Dedifferentiated amniotic fluid mesenchymal stem cell (primary cell): ENCODE results near the gene MAN1A1.

Source experiments
- DNase-seq: peaks from one replicate; pipeline ENCODE4 v3.0.0-alpha.2; 2016; ENCODE audit errors: extremely low spot score

MAN1A1 gene

DNA sequence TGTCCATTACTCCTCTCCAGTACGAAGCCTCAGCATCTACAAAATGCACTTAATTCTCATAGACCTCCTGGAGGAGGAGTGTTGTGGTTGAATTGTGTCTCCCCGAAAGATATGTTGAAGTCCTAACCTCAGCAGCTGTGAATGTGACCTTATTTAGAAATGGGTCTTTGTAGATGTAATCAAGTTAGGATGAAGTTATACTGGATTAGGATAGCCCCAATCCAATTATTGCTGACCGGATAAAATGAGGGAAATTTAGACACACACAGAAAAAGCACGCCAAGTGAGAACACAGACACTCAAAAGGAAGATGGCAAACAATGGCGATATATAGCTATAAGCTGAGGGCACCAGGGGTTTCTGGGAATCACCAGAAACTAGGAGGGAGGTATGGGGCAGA lies 206.9 kb downstream of the MAN1A1 start:
- DNase-seq = no peak

DNA sequence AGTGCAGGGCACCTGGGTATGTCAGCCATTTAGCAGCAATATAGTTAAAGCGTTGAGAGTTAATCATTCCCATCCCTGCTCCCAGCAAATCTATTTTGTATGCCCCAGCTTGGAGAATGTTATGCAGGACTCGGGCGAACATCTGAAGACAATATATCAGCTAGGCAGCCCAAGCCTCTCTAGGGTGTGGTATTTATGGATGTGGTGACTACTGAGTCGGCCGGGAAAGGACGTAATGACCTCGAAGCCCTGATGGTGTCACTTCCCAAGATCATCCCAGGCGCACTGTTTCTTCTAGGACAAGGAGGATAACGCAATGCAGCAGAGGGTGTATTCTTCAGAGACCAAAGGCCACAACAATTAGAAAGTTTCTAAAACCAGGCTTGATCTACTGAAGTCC lies 207.5 kb downstream of the MAN1A1 start:
- DNase-seq = no peak

DNA sequence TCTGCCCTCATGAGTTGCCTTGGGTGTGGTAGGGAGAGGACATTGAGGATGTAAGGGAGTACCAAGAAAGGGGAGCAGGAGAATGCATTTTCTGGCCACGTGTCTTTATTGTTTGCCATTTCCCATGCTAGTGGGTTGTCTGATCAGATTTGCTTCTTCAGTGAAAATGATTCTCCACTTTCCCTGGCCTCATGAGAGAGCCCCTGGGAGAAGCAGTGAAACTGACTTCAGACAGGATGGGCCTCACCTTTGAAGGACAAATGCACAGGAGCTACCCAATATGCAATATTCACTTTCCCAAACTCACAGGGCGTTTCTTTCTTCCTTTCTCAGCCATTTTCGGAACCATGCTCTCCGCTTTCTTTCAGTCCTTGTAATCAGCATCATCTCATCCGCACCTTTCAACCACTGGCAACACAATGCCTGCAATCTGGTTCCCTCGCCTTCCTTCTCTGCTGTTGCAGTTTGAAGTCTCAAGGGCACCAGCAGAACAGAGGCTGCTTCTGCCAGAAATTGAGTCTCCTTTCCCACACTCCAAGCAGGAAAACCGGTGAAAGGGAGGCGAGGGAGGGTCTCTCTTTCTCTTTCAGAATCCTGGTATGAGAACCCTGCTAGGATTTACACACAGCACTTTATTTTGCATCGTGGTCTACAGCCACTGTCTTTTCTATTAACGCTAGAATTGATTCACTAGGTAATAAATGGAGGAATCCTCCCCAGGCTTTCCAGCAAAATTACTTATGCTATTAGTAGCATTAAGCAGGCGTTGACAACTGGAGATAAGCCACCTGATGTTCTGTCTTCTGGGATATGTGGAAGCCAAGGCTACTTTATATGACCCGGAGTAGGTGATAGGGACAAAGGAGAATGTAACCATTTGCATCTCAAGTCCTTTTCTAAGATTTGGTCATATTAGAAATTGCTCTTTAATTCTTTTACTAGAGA lies 209.1 kb downstream of the MAN1A1 start:
- DNase-seq = no peak

DNA sequence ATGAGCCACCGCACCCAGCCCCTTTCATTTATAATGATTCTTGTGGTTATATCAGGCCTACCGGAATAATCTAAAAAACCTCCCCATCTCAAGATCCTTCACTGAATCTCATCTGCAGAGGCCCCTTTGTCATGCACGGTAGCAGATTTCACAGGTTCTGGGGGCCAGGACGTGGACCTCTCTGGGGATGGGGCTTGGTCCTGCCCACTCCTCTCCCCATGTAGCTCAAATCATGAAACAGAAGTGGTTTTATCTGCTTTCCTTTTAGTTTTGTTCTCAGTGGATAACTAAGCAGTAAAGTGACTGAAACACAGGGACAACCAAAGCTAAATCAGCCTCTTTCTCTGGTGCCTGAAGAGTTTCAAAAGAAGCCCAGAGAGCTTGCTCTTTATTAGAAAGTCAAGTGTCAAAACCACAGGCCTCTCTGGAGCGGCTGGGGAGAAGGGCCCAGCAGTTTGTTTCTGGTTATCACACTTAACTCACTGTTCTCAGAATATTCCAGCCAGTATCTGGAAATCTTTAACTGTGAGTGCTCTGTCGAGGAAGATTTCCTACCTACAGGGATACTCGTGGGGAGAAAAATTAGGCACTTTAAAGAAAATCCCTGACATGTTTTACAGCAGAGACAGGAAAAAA lies 210.5 kb downstream of the MAN1A1 start:
- DNase-seq = no peak

DNA sequence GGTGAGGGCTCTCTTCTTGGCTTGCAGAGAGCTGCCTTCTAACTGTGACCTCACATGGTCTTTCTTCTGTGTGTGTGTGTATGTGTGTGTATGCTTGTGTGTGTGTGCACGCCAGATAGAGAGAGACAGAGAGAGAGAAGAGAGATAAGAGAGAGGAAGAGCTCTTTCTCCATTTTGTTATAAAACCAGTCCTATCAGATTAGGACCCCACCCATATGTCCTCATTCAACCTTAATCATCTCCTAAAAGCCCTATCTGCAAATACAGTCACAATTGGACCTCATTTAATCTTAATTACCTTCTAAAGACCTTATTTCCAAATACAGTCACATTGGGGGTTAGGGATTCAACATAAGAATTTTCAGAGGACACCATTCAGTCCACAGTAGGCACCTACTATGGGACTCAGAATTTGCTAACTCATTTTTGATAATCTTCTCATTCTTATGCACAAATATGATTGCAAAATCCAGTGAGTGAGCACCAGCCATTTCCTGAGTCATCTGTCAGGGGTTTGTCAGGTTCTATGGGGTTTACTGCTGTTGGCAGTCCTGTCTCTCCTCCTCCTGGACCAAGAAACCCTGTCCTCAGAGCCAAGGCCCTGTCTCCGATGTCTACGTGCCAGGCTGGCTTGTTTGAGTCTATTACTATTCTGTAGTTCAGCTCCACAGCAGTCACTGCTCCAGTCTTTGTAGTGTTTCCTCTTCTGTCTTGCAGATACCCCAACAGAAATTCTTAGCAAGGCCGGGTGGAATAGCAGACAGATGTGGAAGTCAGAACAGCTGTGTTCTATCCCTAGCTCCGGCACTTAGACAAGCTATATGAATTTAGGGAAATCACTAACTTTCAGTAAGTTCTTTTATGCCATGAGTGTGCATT lies 212.1 kb downstream of the MAN1A1 start:
- no peak for DNase-seq

DNA sequence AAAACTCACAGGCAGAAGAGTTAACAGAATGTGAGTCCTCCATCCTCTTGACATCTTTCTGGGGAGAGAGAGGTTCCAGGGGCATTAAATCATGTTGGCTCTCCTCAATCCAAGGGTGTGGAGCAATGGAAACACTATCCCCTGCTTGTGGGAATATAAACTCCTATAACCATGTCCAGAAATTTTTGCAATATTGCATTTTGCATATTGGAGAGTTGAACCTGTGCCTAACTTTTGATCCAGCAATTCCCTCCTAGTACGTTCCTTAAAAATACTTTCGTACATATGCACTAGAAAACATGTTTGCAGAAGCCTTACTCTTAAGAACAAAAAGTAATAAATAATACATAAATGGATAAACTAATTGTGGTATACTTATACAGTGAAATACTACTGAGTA lies 214.8 kb downstream of the MAN1A1 start:
- no peak for DNase-seq

DNA sequence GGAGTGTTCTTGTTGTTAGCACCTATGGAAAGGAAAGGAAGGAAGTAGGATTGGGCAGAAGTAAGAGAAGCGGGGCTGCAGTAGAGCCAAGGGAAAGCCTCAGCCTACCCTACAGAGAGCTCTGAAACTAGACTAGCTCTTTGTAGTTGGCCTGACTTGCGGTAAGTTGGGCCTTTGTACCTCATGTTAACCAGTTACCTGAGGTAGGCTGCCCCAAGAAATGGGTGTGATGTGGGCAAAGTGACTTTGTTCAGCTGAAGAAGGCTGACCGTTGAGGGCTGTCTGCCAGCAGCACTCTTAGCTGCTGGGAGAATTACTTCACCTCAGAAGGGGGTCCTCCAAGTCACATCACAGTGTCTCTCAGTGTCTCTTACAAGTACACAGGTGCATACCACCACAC lies 216.2 kb downstream of the MAN1A1 start:
- DNase-seq = no peak

DNA sequence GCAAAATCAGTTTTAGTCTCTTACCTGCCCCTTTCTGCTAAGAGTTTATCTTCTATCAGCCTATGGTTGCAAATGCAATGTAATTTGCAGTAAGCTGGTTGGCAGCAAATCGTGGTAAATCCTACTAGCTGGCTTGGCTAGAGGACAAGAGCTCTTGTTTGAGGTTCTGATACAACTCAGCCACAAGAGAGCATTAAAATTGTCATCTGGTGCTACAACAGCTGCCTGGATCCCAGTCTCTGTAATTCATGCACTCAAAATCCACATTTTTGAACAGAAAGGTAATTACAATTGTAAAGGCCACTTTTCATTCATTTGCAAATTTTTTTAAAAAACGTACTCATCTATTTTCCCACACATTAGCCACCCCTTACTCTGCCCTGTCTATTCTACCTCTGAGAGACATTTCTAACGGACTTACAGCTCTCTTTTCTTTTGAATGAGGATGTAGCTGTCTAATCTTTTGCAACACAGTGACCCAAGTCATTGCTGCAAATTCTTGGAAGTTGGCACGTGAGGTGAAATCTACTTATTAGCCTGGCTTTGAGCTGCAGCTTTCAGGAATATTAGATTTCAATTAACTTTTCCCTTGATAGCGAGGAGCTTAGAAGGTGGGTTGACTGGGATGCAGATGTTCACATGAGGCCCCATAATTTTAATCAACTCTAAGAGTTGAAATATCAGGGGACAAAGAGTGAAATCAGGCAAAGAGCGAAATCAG lies 217.1 kb downstream of the MAN1A1 start:
- no peak for DNase-seq

DNA sequence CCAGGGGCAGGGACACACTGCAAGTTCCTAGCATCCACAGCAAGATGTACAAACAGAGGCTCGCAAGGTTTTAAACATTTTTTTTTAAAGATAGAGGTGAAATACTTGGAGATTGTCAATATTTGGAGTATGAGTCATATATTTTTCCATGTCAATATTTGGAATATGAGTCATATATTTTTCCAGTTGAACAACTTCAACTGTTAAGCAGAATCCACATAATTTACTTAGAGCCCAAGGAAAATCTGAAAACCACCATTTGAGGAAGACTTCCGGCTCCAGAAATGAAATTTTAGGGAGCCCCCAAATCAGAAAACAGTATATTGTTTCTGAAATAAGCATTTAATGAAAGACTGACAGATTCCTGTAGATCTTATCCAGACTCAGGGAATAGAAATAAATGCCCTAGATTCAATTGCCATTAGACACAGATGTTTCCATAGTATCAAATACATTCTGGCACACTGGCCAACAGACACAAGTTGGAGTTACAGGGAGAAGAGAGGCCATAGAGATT lies 219.5 kb downstream of the MAN1A1 start:
- DNase-seq = peak; percentile 70

DNA sequence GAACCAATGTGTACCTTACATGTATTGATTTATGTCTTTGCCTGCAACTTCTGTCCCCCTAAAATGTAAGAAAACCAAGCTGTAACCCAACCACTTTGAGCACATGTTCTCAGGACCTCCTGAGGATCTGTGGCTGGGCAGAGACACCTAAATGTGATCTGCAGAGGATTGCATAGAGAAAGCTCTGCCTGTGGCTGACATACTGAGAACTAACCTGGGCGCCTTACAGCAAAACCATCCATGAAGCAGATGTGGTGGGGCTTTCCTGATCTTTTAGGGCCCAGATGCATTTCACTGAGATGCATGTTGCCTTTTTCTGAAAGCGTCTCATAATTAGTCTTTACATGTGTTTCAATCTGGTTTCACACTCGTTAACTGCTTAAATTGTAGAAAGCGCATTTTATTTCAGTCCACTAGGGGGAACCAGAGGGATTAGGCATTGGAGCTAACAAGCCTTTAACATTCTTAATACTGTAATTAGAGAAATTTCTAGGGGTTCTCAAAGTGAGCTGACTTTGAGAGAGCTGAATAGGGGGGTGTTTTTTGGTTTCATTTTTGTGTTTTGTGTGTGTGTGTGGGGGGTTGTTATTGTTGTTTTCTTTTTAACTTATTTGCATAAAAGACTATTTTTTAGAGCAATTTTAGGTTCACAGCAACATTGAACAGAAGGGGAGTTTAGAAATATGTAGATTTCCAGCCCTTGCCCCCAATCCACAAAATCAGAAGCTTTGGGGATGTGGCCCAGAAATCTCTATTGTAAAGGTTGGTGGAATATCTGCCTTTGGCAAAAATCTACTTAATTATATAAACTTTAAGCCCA lies 220.2 kb downstream of the MAN1A1 start:
- peak; percentile 84 for DNase-seq

DNA sequence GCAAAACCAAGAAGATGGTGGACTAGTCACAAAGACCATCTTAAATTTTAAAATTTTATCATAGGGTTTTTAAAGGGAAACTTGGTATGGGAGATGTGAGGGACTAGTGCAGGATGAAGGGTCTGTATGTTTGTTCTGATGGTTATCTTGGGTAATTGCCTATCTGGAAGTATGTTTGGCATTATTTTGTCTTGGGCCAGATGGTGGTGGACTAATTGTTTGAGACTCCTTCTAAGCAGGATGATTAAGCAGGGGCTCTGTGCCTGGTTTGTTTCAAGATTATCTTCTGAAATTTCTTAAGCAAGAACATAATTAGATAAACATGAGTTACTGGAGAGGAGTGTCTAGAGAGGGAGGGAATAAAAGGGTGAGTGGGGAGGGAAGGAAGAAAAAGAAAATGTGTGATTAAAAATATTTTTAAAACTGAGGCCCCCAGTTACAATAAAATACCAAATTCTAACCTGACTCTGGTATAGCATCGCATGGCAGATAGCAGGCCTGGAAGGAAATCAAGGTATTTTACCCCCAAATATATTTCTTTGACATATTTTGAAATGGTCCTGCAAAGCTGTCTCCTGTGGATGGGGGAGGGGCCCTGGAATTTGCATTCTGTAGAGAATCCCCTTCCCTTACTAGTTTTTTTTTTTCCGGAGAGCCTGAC lies 221.2 kb downstream of the MAN1A1 start:
- DNase-seq = no peak

DNA sequence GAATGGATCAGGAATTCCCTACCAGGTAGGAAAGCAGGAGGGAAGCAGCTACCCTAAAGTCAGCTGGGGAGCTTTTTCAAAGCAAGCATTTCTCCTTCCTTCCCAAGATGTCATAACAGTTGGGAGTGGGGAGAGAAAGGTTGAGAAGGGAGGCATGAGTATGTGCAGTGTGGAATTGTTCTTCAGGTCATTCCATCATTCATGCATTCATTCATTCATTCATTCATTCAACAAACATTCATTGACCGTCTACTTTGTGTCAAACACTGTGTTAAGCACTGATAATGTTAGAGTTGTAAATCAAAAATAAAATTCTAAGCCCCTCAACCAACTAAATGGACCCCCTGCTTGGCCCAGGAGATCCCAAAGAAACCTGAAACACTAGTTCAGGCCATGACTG lies 221.9 kb downstream of the MAN1A1 start:
- no peak for DNase-seq
